Breast epithelium (tissue), 4 donors: ENCODE data around the gene C2orf49. TPM values are rescaled to one million over a fixed set of nuclear protein-coding genes. Genes with fewer than 3 reads are reported as not detected.
A peak's percentile ranks its signal among the peaks of the same experiment; 100 is the strongest.

ENCODE experiments used
- DNase-seq, 2 donors: peaks; one replicate each; pipeline ENCODE4 v3.0.0-alpha.2; 2019; ENCODE audit warnings: low spot score in 2 of 2
- H3K27ac ChIP-seq, 2 donors: fragments of 200-600 bp; sonication (generic) in 1 of 2; one replicate each; pipeline ENCODE4 v1.5.1; 2016 to 2019; ENCODE audit warnings: mild to moderate bottlenecking in 1 of 2
- H3K27me3 ChIP-seq, 2 donors: fragments of 200-600 bp; sonication (generic) in 1 of 2; one replicate each; pipeline versions ENCODE4 v1.5.1 to v1.6.0; 2017 to 2019; ENCODE audit warnings: control low read depth in 1 of 2, mild to moderate bottlenecking in 1 of 2
- H3K36me3 ChIP-seq: fragments of 200-600 bp; one replicate; pipeline ENCODE4 v1.5.1; 2019
- H3K4me1 ChIP-seq, 2 donors: fragments of 200-600 bp; sonication (generic); one replicate each; pipeline ENCODE4 v1.5.1; 2016 to 2019; ENCODE audit warnings: control low read depth in 1 of 2
- H3K4me3 ChIP-seq, 3 donors: fragments of 200-600 bp; sonication (generic); 1 replicate in 2 of 3; 2 replicates in 1 of 3; pipeline ENCODE4 v1.5.1; 2016 to 2019; ENCODE audit warnings: mild to moderate bottlenecking in 3 of 3, moderate library complexity in 2 of 3
- H3K9me3 ChIP-seq, 2 donors: fragments of 200-600 bp; sonication (generic) in 1 of 2; one replicate each; pipeline ENCODE4 v1.5.1; 2016 to 2019; ENCODE audit warnings: control low read depth in 1 of 2
- CTCF ChIP-seq, 3 donors: fragments of 450-650 bp; IDR thresholded peaks; one replicate each; pipeline ENCODE4 v1.5.1; 2016 to 2017; ENCODE audit warnings: antibody characterized with exemption in 3 of 3, mild to moderate bottlenecking in 3 of 3, moderate library complexity in 3 of 3
- POLR2A ChIP-seq: fragments of 450-650 bp; IDR thresholded peaks from one replicate; pipeline ENCODE4 v1.6.1; 2016; ENCODE audit warnings: antibody characterized with exemption, mild to moderate bottlenecking, moderate library complexity
- POLR2AphosphoS5 ChIP-seq, 3 donors: sonication (generic); formaldehyde crosslinking; IDR thresholded peaks; one replicate each; pipeline ENCODE4 v1.6.1; 2017; ENCODE audit warnings: antibody characterized with exemption in 3 of 3
- intact Hi-C: fragments of 100-400 bp; cut with DNase I; formaldehyde crosslinking; loops from one replicate; pipeline ENCODE4 v1.15.1; 2023; ENCODE audit warnings: low total_unique reads
- total RNA-seq, 3 donors: library from RNA; depleted of rRNA; stranded (reverse); fragments of >200 nt; gene quantifications; one replicate each; pipeline ENCODE4 v1.1.0, GENCODE V29; 2016

Gene C2orf49
- total RNA-seq = 10 to 100 TPM; 20.0 to 31.6 (median 23.0) TPM

GRCh38 chr2:105337122-105338019, at the start of gene C2orf49:
Gene C2orf49 (plus strand): TSS chr2:105337540. CDS start chr2:105337588, 48 bp downstream.
- Histone ChIP-seq H3K4me3 (peak within 1 kb of the TSS; percentile 86 to 92 (median 91)), H3K9me3 (no peaks in the 10 kb centered on the region), H3K4me1 (peaks cover 0 to 25% of the 10 kb centered on the region in 2 donors), H3K27ac (peak within 1 kb of the TSS; percentile 95 to 96), H3K27me3 (no peaks in the 10 kb centered on the region), H3K36me3 (no peaks in the 10 kb centered on the region)
- TF ChIP-seq POLR2A = no peak
- peak; percentile 80 to 86 (median 86) for TF ChIP-seq POLR2AphosphoS5 (IDR thresholded peaks at IDR 0.05)
- peak; percentile 80 to 87 for DNase-seq
- intact Hi-C loops = no loop called here

- H3K27ac ChIP-seq = no peak overlapping the region
- no peaks in the 10 kb centered on the region for H3K36me3 ChIP-seq
- H3K4me3 ChIP-seq = no peak overlapping the region
- intact Hi-C loops = no loop called here
- H3K27me3 ChIP-seq = no peaks in the 10 kb centered on the region
- H3K4me1 ChIP-seq = no peaks in the 10 kb centered on the region
- no peak for TF ChIP-seq POLR2AphosphoS5 (IDR thresholded peaks at IDR 0.05)
- no peak for TF ChIP-seq CTCF (IDR thresholded peaks at IDR 0.05)
- no peak for TF ChIP-seq POLR2A
- no peaks in the 10 kb centered on the region for H3K9me3 ChIP-seq
- DNase-seq = no peak
These were observed 49.6 kb upstream of the C2orf49 start for GRCh38 chr2:105287692-105288091.

GRCh38 chr2:105288133-105288532, 49.2 kb upstream of the C2orf49 start:
- H3K9me3 ChIP-seq = no peaks in the 10 kb centered on the region
- intact Hi-C loops = no loop called here
- no peaks in the 10 kb centered on the region for H3K27me3 ChIP-seq
- H3K27ac ChIP-seq = no peak overlapping the region
- H3K4me1 ChIP-seq = no peaks in the 10 kb centered on the region
- TF ChIP-seq POLR2AphosphoS5 (IDR thresholded peaks at IDR 0.05) (no peak), POLR2A (no peak), CTCF (IDR thresholded peaks at IDR 0.05) (no peak)
- no peak for DNase-seq
- H3K36me3 ChIP-seq = no peaks in the 10 kb centered on the region
- H3K4me3 ChIP-seq = no peak overlapping the region

- no peak overlapping the region for H3K27ac ChIP-seq
- no peaks in the 10 kb centered on the region for H3K36me3 ChIP-seq
- H3K27me3 ChIP-seq = no peaks in the 10 kb centered on the region
- no peaks in the 10 kb centered on the region for H3K4me1 ChIP-seq
- H3K9me3 ChIP-seq = no peaks in the 10 kb centered on the region
- no peak for TF ChIP-seq POLR2AphosphoS5 (IDR thresholded peaks at IDR 0.05)
- no peak for TF ChIP-seq POLR2A
- no peak for TF ChIP-seq CTCF (IDR thresholded peaks at IDR 0.05)
- no peak overlapping the region for H3K4me3 ChIP-seq
- intact Hi-C loops = no loop called here
- DNase-seq = no peak
These were observed 46.2 kb upstream of the C2orf49 start for GRCh38 chr2:105290981-105291660.

- no peak for TF ChIP-seq CTCF (IDR thresholded peaks at IDR 0.05)
- TF ChIP-seq POLR2A = no peak
- no peak for TF ChIP-seq POLR2AphosphoS5 (IDR thresholded peaks at IDR 0.05)
- Histone ChIP-seq H3K36me3 (no peaks in the 10 kb centered on the region), H3K4me3 (no peak overlapping the region), H3K27me3 (no peaks in the 10 kb centered on the region), H3K27ac (no peak overlapping the region), H3K4me1 (no peaks in the 10 kb centered on the region), H3K9me3 (no peaks in the 10 kb centered on the region)
- intact Hi-C loops = no loop called here
- no peak for DNase-seq
These were observed 45.4 kb upstream of the C2orf49 start for GRCh38 chr2:105291981-105292380.
